ENCODE measurements around the gene KAT5.
A peak's percentile ranks its signal among the peaks of the same experiment; 100 is the strongest.
"Not testable (repeated sequence)": the region's sequence is repeated elsewhere in the genome, so short reads cannot be mapped to it uniquely, and the experiment has no call there.

KAT5 gene

GRCh38 chr11:65707002-65707401, 5.0 kb upstream of the KAT5 start:
- not testable (repeated sequence) for DNase-seq (ENCODE audit: low read depth, low spot score); H3K27ac ChIP-seq

- no peak overlapping the region for H3K27ac ChIP-seq
- no peak for DNase-seq (ENCODE audit: low read depth, low spot score)
Observed at GRCh38 chr11:65708451-65708850, 3.6 kb upstream of the KAT5 start.

GRCh38 chr11:65709661-65710060, 2.4 kb upstream of the KAT5 start:
- no peak overlapping the region for H3K27ac ChIP-seq
- DNase-seq (ENCODE audit: low read depth, low spot score): no peak

GRCh38 chr11:65710421-65710820, 1.6 kb upstream of the KAT5 start:
- peak overlapping the region; percentile 98 for H3K27ac ChIP-seq
- no peak for DNase-seq (ENCODE audit: low read depth, low spot score)

GRCh38 chr11:65712633-65713076, 603 bp downstream of the KAT5 start:
- peak overlapping the region; percentile 98 for H3K27ac ChIP-seq
- DNase-seq (ENCODE audit: low read depth, low spot score): no peak

GRCh38 chr11:65713212-65713969, 1.3 kb downstream of the KAT5 start:
- peak overlapping the region; percentile 98 for H3K27ac ChIP-seq
- DNase-seq (ENCODE audit: low read depth, low spot score): no peak

GRCh38 chr11:65714433-65714832, 2.4 kb downstream of the KAT5 start:
- no peak overlapping the region for H3K27ac ChIP-seq
- DNase-seq (ENCODE audit: low read depth, low spot score): no peak

- no peak for DNase-seq (ENCODE audit: low read depth, low spot score)
- H3K27ac ChIP-seq: no peak overlapping the region
Observed at GRCh38 chr11:65716302-65716701, 4.2 kb downstream of the KAT5 start.

- no peak for DNase-seq (ENCODE audit: low read depth, low spot score)
Observed at GRCh38 chr11:65716774-65717405, 4.8 kb downstream of the KAT5 start.

GRCh38 chr11:65717906-65718305, 5.9 kb downstream of the KAT5 start:
- no peak for DNase-seq (ENCODE audit: low read depth, low spot score)
- no peak overlapping the region for H3K27ac ChIP-seq

More at GRCh38 chr11:65716774-65717405, 4.8 kb downstream of the KAT5 start:
- H3K27ac ChIP-seq: no peak overlapping the region

- DNase-seq (ENCODE audit: low read depth, low spot score): no peak
- no peak overlapping the region for H3K27ac ChIP-seq
Observed at GRCh38 chr11:65718531-65718930, 6.5 kb downstream of the KAT5 start.

GRCh38 chr11:65718964-65719492, 7.0 kb downstream of the KAT5 start:
- DNase-seq (ENCODE audit: low read depth, low spot score): no peak
- H3K27ac ChIP-seq: no peak overlapping the region

GRCh38 chr11:65719871-65720210, 7.8 kb downstream of the KAT5 start:
- no peak for DNase-seq (ENCODE audit: low read depth, low spot score)
- peak overlapping the region; percentile 48 for H3K27ac ChIP-seq

GRCh38 chr11:65720211-65720934, 8.3 kb downstream of the KAT5 start, which contains the start of gene RNASEH2C:
Gene RNASEH2C, minus strand, starts transcription at chr11:65720798. Its CDS starts 40 bp downstream, at chr11:65720758.
- peak; percentile 16 for DNase-seq (ENCODE audit: low read depth, low spot score)
- H3K27ac ChIP-seq: peak within 1 kb of the TSS; percentile 48

GRCh38 chr11:65722261-65722660, 10.2 kb downstream of the KAT5 start:
- no peak for DNase-seq (ENCODE audit: low read depth, low spot score)
- no peak overlapping the region for H3K27ac ChIP-seq

- no peak overlapping the region for H3K27ac ChIP-seq
- DNase-seq (ENCODE audit: low read depth, low spot score): no peak
Observed at GRCh38 chr11:65726660-65727059, 14.6 kb downstream of the KAT5 start.

GRCh38 chr11:65727865-65728264, 15.8 kb downstream of the KAT5 start:
- no peak overlapping the region for H3K27ac ChIP-seq
- DNase-seq (ENCODE audit: low read depth, low spot score): no peak

- no peak overlapping the region for H3K27ac ChIP-seq
- no peak for DNase-seq (ENCODE audit: low read depth, low spot score)
Observed at GRCh38 chr11:65730461-65730860, 18.4 kb downstream of the KAT5 start.

- H3K27ac ChIP-seq; DNase-seq (ENCODE audit: low read depth, low spot score): not testable (repeated sequence)
Observed at GRCh38 chr11:65735111-65735510, 23.1 kb downstream of the KAT5 start.

- H3K27ac ChIP-seq: no peak overlapping the region
- no peak for DNase-seq (ENCODE audit: low read depth, low spot score)
Observed at GRCh38 chr11:65736810-65737209, 24.8 kb downstream of the KAT5 start.

- no peak for DNase-seq (ENCODE audit: low read depth, low spot score)
- H3K27ac ChIP-seq: no peak overlapping the region
Observed at GRCh38 chr11:65739022-65739421, 27.0 kb downstream of the KAT5 start.

Data from epithelial cell of prostate (primary cell).